Vagina (tissue), 2 donors: ENCODE data around the gene SEZ6L. TPM values are rescaled to one million over a fixed set of nuclear protein-coding genes. Genes with fewer than 3 reads are reported as not detected.

Experiments
- DNase-seq, 2 donors: peaks; one replicate each; pipeline ENCODE4 v3.0.0-alpha.2; 2017; ENCODE audit errors: extremely low spot score in 2 of 2
- H3K27ac ChIP-seq: fragments of 200-600 bp; sonication (generic); one replicate; pipeline ENCODE4 v1.5.1; 2019
- H3K27me3 ChIP-seq: fragments of 200-600 bp; sonication (generic); one replicate; pipeline ENCODE4 v1.5.1; 2019
- H3K36me3 ChIP-seq, 2 donors: fragments of 200-600 bp; sonication (generic); one replicate each; pipeline ENCODE4 v1.5.1; 2017 to 2019
- H3K4me1 ChIP-seq: fragments of 200-600 bp; sonication (generic); one replicate; pipeline ENCODE4 v1.5.1; 2019
- H3K4me3 ChIP-seq, 2 donors: fragments of 200-600 bp; sonication (generic); 1 replicate in 1 of 2; 2 replicates in 1 of 2; pipeline ENCODE4 v1.5.1; 2016 to 2019
- H3K9me3 ChIP-seq: fragments of 200-600 bp; sonication (generic); one replicate; pipeline ENCODE4 v1.5.1; 2019
- CTCF ChIP-seq, 3 experiments: fragments of 450-650 bp in 2 of 3; fragments of 200-600 bp in 1 of 3; sonication (generic) in 1 of 3; IDR thresholded peaks; one replicate each; pipeline ENCODE4 v1.5.1; 2017 to 2019; ENCODE audit warnings: antibody characterized with exemption in 3 of 3, mild to moderate bottlenecking in 2 of 3, moderate library complexity in 2 of 3
- POLR2A ChIP-seq, 2 donors: fragments of 450-650 bp; IDR thresholded peaks; one replicate each; pipeline ENCODE4 v1.6.1; 2017; ENCODE audit warnings: antibody characterized with exemption in 2 of 2, mild to moderate bottlenecking in 2 of 2, moderate library complexity in 2 of 2
- POLR2AphosphoS5 ChIP-seq, 2 donors: sonication (generic); formaldehyde crosslinking; IDR thresholded peaks; one replicate each; pipeline ENCODE4 v1.9.0; 2017; ENCODE audit warnings: antibody characterized with exemption in 2 of 2, mild to moderate bottlenecking in 2 of 2, low read depth in 1 of 2; ENCODE audit not compliant: insufficient read depth in 1 of 2
- intact Hi-C: fragments of 100-400 bp; cut with DNase I; formaldehyde crosslinking; loops from one replicate; pipeline ENCODE4 v1.15.1; 2023
- total RNA-seq: library from RNA; depleted of rRNA; stranded (reverse); fragments of >200 nt; gene quantifications from one replicate; pipeline ENCODE4 v1.2.3, GENCODE V29; 2016

Gene SEZ6L
- total RNA-seq, 1 donor from 2014 or later, result 1.2 TPM

DNA sequence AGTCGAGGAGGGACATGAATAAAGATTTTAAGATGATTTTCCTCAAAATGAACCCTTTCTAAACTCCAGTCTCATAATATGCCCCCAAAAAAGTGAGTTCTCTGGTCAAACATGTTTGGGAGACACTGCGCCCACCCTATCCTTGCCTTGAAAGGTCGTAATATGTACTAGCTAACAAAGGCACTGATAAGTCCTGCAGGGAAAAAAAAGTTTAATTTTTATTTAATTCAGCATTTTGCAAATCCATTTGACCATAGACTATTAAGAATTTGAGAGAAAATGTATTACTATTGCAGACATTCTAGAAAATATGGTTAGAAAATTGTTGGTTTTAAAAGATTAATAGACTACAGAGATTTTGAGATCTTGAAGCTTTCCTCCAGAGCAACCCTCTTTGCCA lies 139.2 kb downstream of the SEZ6L start:
- H3K27me3 ChIP-seq, result no peaks in the 10 kb centered on the region
- DNase-seq, result no peak

GRCh38 chr22:26310616-26311015 lies 141.4 kb downstream of the SEZ6L start:
- DNase-seq, result no peak
- H3K27me3 ChIP-seq, result no peaks in the 10 kb centered on the region

More for the DNA sequence above, 139.2 kb downstream of the SEZ6L start:
- Histone ChIP-seq H3K36me3 (no peaks in the 10 kb centered on the region), H3K9me3 (no peaks in the 10 kb centered on the region), H3K27ac (no peak overlapping the region), H3K4me3 (no peak overlapping the region), H3K4me1 (no peaks in the 10 kb centered on the region)
- TF ChIP-seq POLR2AphosphoS5 (IDR thresholded peaks at IDR 0.05; ENCODE audit: insufficient read depth in 1 of 2, low read depth in 1 of 2) (no peak), CTCF (IDR thresholded peaks at IDR 0.05) (no peak), POLR2A (IDR thresholded peaks at IDR 0.05) (no peak)
- intact Hi-C loops, result no loop called here

GRCh38 chr22:26313291-26313690 lies 144.0 kb downstream of the SEZ6L start:
- Histone ChIP-seq H3K4me3 (no peak overlapping the region), H3K27me3 (no peaks in the 10 kb centered on the region), H3K9me3 (no peaks in the 10 kb centered on the region), H3K36me3 (no peaks in the 10 kb centered on the region), H3K4me1 (no peaks in the 10 kb centered on the region), H3K27ac (no peak overlapping the region)
- TF ChIP-seq CTCF (IDR thresholded peaks at IDR 0.05), result no peak
- TF ChIP-seq POLR2AphosphoS5 (IDR thresholded peaks at IDR 0.05; ENCODE audit: insufficient read depth in 1 of 2, low read depth in 1 of 2), result no peak
- no peak for TF ChIP-seq POLR2A (IDR thresholded peaks at IDR 0.05)
- intact Hi-C loops, result no loop called here
- no peak for DNase-seq

More at GRCh38 chr22:26310616-26311015, 141.4 kb downstream of the SEZ6L start:
- intact Hi-C loops, result no loop called here
- H3K4me1 ChIP-seq, result no peaks in the 10 kb centered on the region
- no peaks in the 10 kb centered on the region for H3K36me3 ChIP-seq
- TF ChIP-seq POLR2AphosphoS5 (IDR thresholded peaks at IDR 0.05; ENCODE audit: insufficient read depth in 1 of 2, low read depth in 1 of 2) (no peak), POLR2A (IDR thresholded peaks at IDR 0.05) (no peak), CTCF (IDR thresholded peaks at IDR 0.05) (no peak)
- no peak overlapping the region for H3K27ac ChIP-seq
- H3K9me3 ChIP-seq, result no peaks in the 10 kb centered on the region
- H3K4me3 ChIP-seq, result no peak overlapping the region

- intact Hi-C loops, result no loop called here
- Histone ChIP-seq H3K9me3 (no peaks in the 10 kb centered on the region), H3K36me3 (no peaks in the 10 kb centered on the region), H3K27ac (no peak overlapping the region), H3K27me3 (no peaks in the 10 kb centered on the region), H3K4me1 (no peaks in the 10 kb centered on the region), H3K4me3 (no peak overlapping the region)
- TF ChIP-seq POLR2A (IDR thresholded peaks at IDR 0.05), result no peak
- TF ChIP-seq CTCF (IDR thresholded peaks at IDR 0.05), result no peak
- no peak for TF ChIP-seq POLR2AphosphoS5 (IDR thresholded peaks at IDR 0.05; ENCODE audit: insufficient read depth in 1 of 2, low read depth in 1 of 2)
- no peak for DNase-seq
These were observed 144.9 kb downstream of the SEZ6L start for GRCh38 chr22:26314171-26314570.

GRCh38 chr22:26314656-26315055 lies 145.4 kb downstream of the SEZ6L start:
- DNase-seq, result no peak
- TF ChIP-seq POLR2A (IDR thresholded peaks at IDR 0.05), result no peak
- TF ChIP-seq POLR2AphosphoS5 (IDR thresholded peaks at IDR 0.05; ENCODE audit: insufficient read depth in 1 of 2, low read depth in 1 of 2), result no peak
- no peak for TF ChIP-seq CTCF (IDR thresholded peaks at IDR 0.05)
- Histone ChIP-seq H3K36me3 (no peaks in the 10 kb centered on the region), H3K27ac (no peak overlapping the region), H3K4me1 (no peaks in the 10 kb centered on the region), H3K4me3 (no peak overlapping the region), H3K9me3 (no peaks in the 10 kb centered on the region), H3K27me3 (no peaks in the 10 kb centered on the region)
- intact Hi-C loops, result no loop called here
